IMR-90 (cell line): ENCODE results near the gene OR4S2. TPM values are rescaled to one million over a fixed set of nuclear protein-coding genes. Genes with fewer than 3 reads are reported as not detected.

ENCODE experiments used
- ATAC-seq: fragments of 200-7000 bp; cut with Tn5 transposase; 2 replicates; pipeline ENCODE4 v1.9.1; 2020; ENCODE audit warnings: low read depth, mild to moderate bottlenecking, moderate library complexity
- BruUV-seq: library from RNA; stranded (reverse); fragments of 400-500 nt; replicated peaks from 2 replicates; lab custom pipeline; 2021; lab: Mats Ljungman, UMichigan
- CTCF ChIA-PET: fragments of 300-600 bp; formaldehyde crosslinking; extraction: SDS; loops from one replicate; lab custom pipeline; 2021; ENCODE audit warnings: antibody characterized with exemption; lab: Yijun Ruan, JAX
- POLR2A ChIA-PET: fragments of 300-600 bp; sonication (Branson Sonifier 250); formaldehyde crosslinking; loops from one replicate; lab custom pipeline; 2022; ENCODE audit warnings: antibody characterized with exemption; ENCODE audit not compliant: unreplicated experiment; lab: Charles Lee
- DNase-seq: peaks from one replicate; pipeline ENCODE4 v3.0.0; 2013
- H2AFZ ChIP-seq: replicated peaks from 2 replicates; pipeline ENCODE3; 2013; ENCODE audit warnings: low read length, mild to moderate bottlenecking; ENCODE audit not compliant: poor library complexity
- H2AK5ac ChIP-seq: 2 replicates; pipeline ENCODE4 v1.6.1; 2013; ENCODE audit warnings: low read depth, low read length, inconsistent platforms
- H2AK9ac ChIP-seq: replicated peaks from 2 replicates; pipeline ENCODE3; 2013; ENCODE audit warnings: mild to moderate bottlenecking, low read depth, low read length, moderate library complexity; ENCODE audit not compliant: poor library complexity
- H2BK120ac ChIP-seq: 2 replicates; pipeline ENCODE4 v1.6.1; 2013; ENCODE audit warnings: low read depth, low read length, inconsistent platforms
- H2BK15ac ChIP-seq: 3 replicates; pipeline ENCODE4 v1.6.1; 2013; ENCODE audit warnings: low read depth, low read length, inconsistent platforms
- H2BK20ac ChIP-seq: 2 replicates; pipeline ENCODE4 v1.6.1; 2013; ENCODE audit warnings: low read depth, mild to moderate bottlenecking, inconsistent platforms, low read length, moderate library complexity
- H2BK5ac ChIP-seq: 2 replicates; pipeline ENCODE4 v1.6.1; 2013; ENCODE audit warnings: mild to moderate bottlenecking, low read depth, low read length, inconsistent platforms; ENCODE audit not compliant: poor library complexity, severe bottlenecking
- H3K14ac ChIP-seq: replicated peaks from 2 replicates; pipeline ENCODE4 v1.6.1; 2013; ENCODE audit warnings: low read depth, low read length, inconsistent platforms
- H3K18ac ChIP-seq: 2 replicates; pipeline ENCODE4 v1.6.1; 2013; ENCODE audit warnings: low read depth, low read length, control low read depth
- H3K23ac ChIP-seq: 2 replicates; pipeline ENCODE4 v1.6.1; 2013; ENCODE audit warnings: low read depth, low read length, inconsistent platforms
- H3K27ac ChIP-seq: 2 replicates; pipeline ENCODE4 v1.5.1; 2013; ENCODE audit warnings: mild to moderate bottlenecking, control low read depth, low read length; ENCODE audit not compliant: insufficient read depth
- H3K27me3 ChIP-seq: 2 replicates; pipeline ENCODE4 v1.6.1; 2013; ENCODE audit warnings: low read length; ENCODE audit not compliant: control insufficient read depth, insufficient read depth
- H3K36me3 ChIP-seq: 2 replicates; pipeline ENCODE4 v1.6.1; 2013; ENCODE audit warnings: low read length, mixed read lengths; ENCODE audit not compliant: control insufficient read depth, insufficient read depth
- H3K4ac ChIP-seq: 2 replicates; pipeline ENCODE4 v1.6.1; 2013; ENCODE audit warnings: low read depth, low read length, inconsistent platforms
- H3K4me1 ChIP-seq: 2 replicates; pipeline ENCODE4 v1.6.1; 2013; ENCODE audit warnings: low read length, mixed read lengths; ENCODE audit not compliant: control insufficient read depth, insufficient read depth
- H3K4me2 ChIP-seq: 2 replicates; pipeline ENCODE4 v1.6.1; 2013; ENCODE audit warnings: low read depth, mild to moderate bottlenecking, control low read depth, low read length, moderate library complexity
- H3K4me3 ChIP-seq: 2 replicates; pipeline ENCODE4 v1.5.1; 2013; ENCODE audit warnings: low read depth, mild to moderate bottlenecking, control low read depth, low read length, moderate library complexity; ENCODE audit not compliant: insufficient read depth
- H3K56ac ChIP-seq: 2 replicates; pipeline ENCODE4 v1.6.1; 2013; ENCODE audit warnings: low read length, inconsistent platforms; ENCODE audit not compliant: insufficient read depth; ENCODE audit errors: extremely low read depth
- H3K79me1 ChIP-seq, 2 experiments: 2 replicates each; pipeline ENCODE4 v1.6.1; 2013; ENCODE audit warnings: low read length in 2 of 2, inconsistent platforms in 1 of 2, low read depth in 1 of 2
- H3K9ac ChIP-seq: 2 replicates; pipeline ENCODE4 v1.6.1; 2013; ENCODE audit warnings: low read depth, low read length, control low read depth
- H3K9me1 ChIP-seq: 2 replicates; pipeline ENCODE4 v1.6.1; 2013; ENCODE audit warnings: low read length, inconsistent platforms; ENCODE audit not compliant: insufficient read depth
- H3K9me3 ChIP-seq: 2 replicates; pipeline ENCODE4 v1.6.1; 2013; ENCODE audit warnings: low read length; ENCODE audit not compliant: control insufficient read depth, insufficient read depth
- H4K20me1 ChIP-seq: 2 replicates; pipeline ENCODE4 v1.6.1; 2013; ENCODE audit warnings: low read length, inconsistent platforms; ENCODE audit not compliant: insufficient read depth
- H4K5ac ChIP-seq: 2 replicates; pipeline ENCODE4 v1.6.1; 2013; ENCODE audit warnings: mild to moderate bottlenecking, low read depth, low read length, control low read depth
- H4K8ac ChIP-seq, 2 experiments: 2 replicates each; pipeline ENCODE4 v1.6.1; 2013; ENCODE audit warnings: low read depth in 2 of 2, low read length in 2 of 2, control low read depth in 1 of 2, inconsistent platforms in 1 of 2
- H4K91ac ChIP-seq: 2 replicates; pipeline ENCODE4 v1.6.1; 2013; ENCODE audit warnings: low read depth, low read length, inconsistent platforms; ENCODE audit not compliant: insufficient read depth
- BHLHE40 ChIP-seq: fragments of 150-350 bp; IDR thresholded peaks from 2 replicates; pipeline ENCODE4 v1.6.1; 2016; ENCODE audit warnings: mild to moderate bottlenecking, low read depth, low read length
- CEBPB ChIP-seq: IDR thresholded peaks from 2 replicates; pipeline ENCODE4 v1.6.1; 2012; ENCODE audit warnings: low read depth, low read length, improper control_type of control experiment
- CHD1 ChIP-seq: IDR thresholded peaks from 2 replicates; pipeline ENCODE4 v1.6.1; 2012; ENCODE audit warnings: low read depth, low read length, improper control_type of control experiment
- FOS ChIP-seq: fragments of 150-350 bp; IDR thresholded peaks from 2 replicates; pipeline ENCODE4 v1.6.1; 2016; ENCODE audit warnings: low read depth, low read length
- MAFK ChIP-seq: IDR thresholded peaks from 2 replicates; pipeline ENCODE4 v1.6.1; 2012; ENCODE audit warnings: low read depth, low read length, improper control_type of control experiment
- MAZ ChIP-seq: IDR thresholded peaks from 2 replicates; pipeline ENCODE4 v1.6.1; 2012; ENCODE audit warnings: low read depth, mild to moderate bottlenecking, low read length, improper control_type of control experiment, moderate library complexity, borderline replicate concordance
- MXI1 ChIP-seq: IDR thresholded peaks from 2 replicates; pipeline ENCODE4 v1.6.1; 2012; ENCODE audit warnings: low read depth, mild to moderate bottlenecking, low read length, moderate library complexity, borderline replicate concordance
- NFE2L2 ChIP-seq: fragments of 150-350 bp; IDR thresholded peaks from 2 replicates; pipeline ENCODE4 v1.6.1; 2016; ENCODE audit warnings: low read depth, mild to moderate bottlenecking, low read length
- POLR2A ChIP-seq: IDR thresholded peaks from 2 replicates; pipeline ENCODE4 v1.6.1; 2012; ENCODE audit warnings: mild to moderate bottlenecking, low read depth, low read length
- RAD21 ChIP-seq: IDR thresholded peaks from 2 replicates; pipeline ENCODE4 v1.6.1; 2012; ENCODE audit warnings: low read length, improper control_type of control experiment
- RCOR1 ChIP-seq: IDR thresholded peaks from 2 replicates; pipeline ENCODE4 v1.6.1; 2012; ENCODE audit warnings: mild to moderate bottlenecking, low read length, improper control_type of control experiment; ENCODE audit not compliant: insufficient replicate concordance
- RFX5 ChIP-seq: IDR thresholded peaks from 2 replicates; pipeline ENCODE4 v1.8.0; 2012; ENCODE audit warnings: low read depth, mild to moderate bottlenecking, low read length, moderate library complexity
- SMC3 ChIP-seq: fragments of 150-350 bp; IDR thresholded peaks from 2 replicates; pipeline ENCODE4 v1.6.1; 2016; ENCODE audit warnings: low read depth, mild to moderate bottlenecking, antibody characterized with exemption, low read length, moderate library complexity
- WGBS, 2 experiments: methylation state at CpG; one replicate each; pipeline versions ENCODE4 v1.1.5 to v1.1.7; 2013; ENCODE audit warnings: missing lambda C conversion rate in 2 of 2; ENCODE audit not compliant: insufficient read length in 1 of 2; ENCODE audit errors: extremely low coverage in 2 of 2; 5-methylcytosine and 5-hydroxymethylcytosine counted together
- dilution Hi-C: fragments of 300-500 bp; cut with HindIII; formaldehyde crosslinking; loops from one replicate; pipeline ENCODE4 v1.14.3; 2018; ENCODE audit warnings: low sequenced_read_pairs; ENCODE audit not compliant: unreplicated experiment
- in situ Hi-C: fragments of 300-500 bp; cut with MboI; formaldehyde crosslinking; loops from 3 replicates; pipeline ENCODE4 v1.14.3; 2019; ENCODE audit warnings: low sequenced_read_pairs, inconsistent platforms, mixed read lengths
- intact Hi-C: fragments of 100-400 bp; cut with micrococcal nuclease; formaldehyde crosslinking; loops from 2 replicates; pipeline ENCODE4 v1.10.0; 2022
- polyA plus RNA-seq, 3 experiments: library from polyadenylated mRNA; depleted of rRNA; stranded (reverse); fragments of >200 nt; gene quantifications; 2 replicates each; pipeline ENCODE4 v1.2.3, GENCODE V29; 2012; ENCODE audit warnings: low replicate concordance in 1 of 3
- total RNA-seq: library from RNA; depleted of rRNA; stranded (reverse); fragments of >200 nt; gene quantifications from 2 replicates; pipeline ENCODE4 v1.2.3, GENCODE V29; 2012
- TF ChIP-seq, protein P1 (sequence below): fragments of 150-350 bp; IDR thresholded peaks from 2 replicates; pipeline ENCODE4 v1.6.1; 2016; ENCODE audit warnings: low read depth, mild to moderate bottlenecking, low read length, moderate library complexity, borderline replicate concordance
- TF ChIP-seq, protein P2 (sequence below): fragments of 150-350 bp; IDR thresholded peaks from 2 replicates; pipeline ENCODE4 v1.6.1; 2017; ENCODE audit warnings: mild to moderate bottlenecking, antibody characterized with exemption, low read length, low read depth
- TF ChIP-seq, protein P3 (sequence below): conservative IDR thresholded peaks from 2 replicates; pipeline ENCODE4 v1.5.1; 2012; ENCODE audit warnings: mild to moderate bottlenecking, low read depth, low read length, improper control_type of control experiment

The OR4S2 gene
- total and polyA plus RNA-seq, 2 of the 4 experiments (the other 2 are of a cell fraction): not detected

DNA sequence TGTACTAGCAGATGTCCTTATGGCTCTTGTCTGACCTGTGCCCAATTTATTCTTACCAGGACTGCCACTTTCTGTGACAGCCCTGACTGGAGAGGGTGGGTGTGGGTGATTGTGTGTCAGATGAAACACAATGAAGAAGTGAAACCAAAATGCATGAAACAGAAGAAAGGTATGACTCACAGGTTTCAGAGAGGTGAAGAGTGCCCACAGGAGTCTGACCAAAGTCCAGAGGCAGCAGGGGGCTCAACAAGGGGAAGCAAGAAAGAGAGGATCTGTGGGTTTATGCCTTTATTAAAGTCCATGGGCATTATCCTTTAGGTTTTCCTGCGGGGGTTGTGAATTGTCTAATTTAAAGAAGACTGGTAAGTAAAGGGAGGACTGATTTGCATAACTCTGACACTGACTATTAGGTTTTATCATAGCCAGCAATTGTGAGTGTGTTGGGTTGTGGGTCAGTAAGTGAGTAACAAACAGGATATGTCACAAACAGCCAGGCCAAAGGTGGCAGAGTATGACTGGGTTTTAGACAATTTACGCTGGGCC lies 10.0 kb downstream of the OR4S2 start:
- in situ Hi-C loops: no loop called here
- intact Hi-C loops: no loop called here
- H2AK9ac ChIP-seq: no peak overlapping the region
- peaks cover 5% of the 10 kb centered on the region; the same call in 1 of the 2 replicates for H3K9me3 ChIP-seq
- no peak for ATAC-seq
- no peaks in the 10 kb centered on the region for H4K20me1 ChIP-seq
- no peak overlapping the region for H2AK5ac ChIP-seq
- no peak overlapping the region for H3K23ac ChIP-seq
- H3K14ac ChIP-seq: no peak overlapping the region
- no peak overlapping the region for H3K9ac ChIP-seq
- no peak overlapping the region for H3K18ac ChIP-seq
- no peaks in the 10 kb centered on the region for H3K79me1 ChIP-seq
- no TSS peak for BruUV-seq
- WGBS, 2 experiments: no CpG with 5 or more reads among the region's 2 CpGs
- H2AFZ ChIP-seq: no peak overlapping the region
- H2BK120ac ChIP-seq: no peak overlapping the region
- H3K36me3 ChIP-seq: no peaks in the 10 kb centered on the region
- no peak overlapping the region for H2BK15ac ChIP-seq
- no peak for DNase-seq
- TF ChIP-seq, protein P1, sequence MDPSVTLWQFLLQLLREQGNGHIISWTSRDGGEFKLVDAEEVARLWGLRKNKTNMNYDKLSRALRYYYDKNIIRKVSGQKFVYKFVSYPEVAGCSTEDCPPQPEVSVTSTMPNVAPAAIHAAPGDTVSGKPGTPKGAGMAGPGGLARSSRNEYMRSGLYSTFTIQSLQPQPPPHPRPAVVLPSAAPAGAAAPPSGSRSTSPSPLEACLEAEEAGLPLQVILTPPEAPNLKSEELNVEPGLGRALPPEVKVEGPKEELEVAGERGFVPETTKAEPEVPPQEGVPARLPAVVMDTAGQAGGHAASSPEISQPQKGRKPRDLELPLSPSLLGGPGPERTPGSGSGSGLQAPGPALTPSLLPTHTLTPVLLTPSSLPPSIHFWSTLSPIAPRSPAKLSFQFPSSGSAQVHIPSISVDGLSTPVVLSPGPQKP: no peak
- TF ChIP-seq POLR2A (no peak), RFX5 (no peak), NFE2L2 (no peak), CEBPB (no peak), SMC3 (no peak), BHLHE40 (no peak), MAFK (no peak), RCOR1 (no peak), RAD21 (no peak), CHD1 (no peak), MXI1 (no peak), MAZ (no peak), FOS (no peak)
- TF ChIP-seq, protein P2, sequence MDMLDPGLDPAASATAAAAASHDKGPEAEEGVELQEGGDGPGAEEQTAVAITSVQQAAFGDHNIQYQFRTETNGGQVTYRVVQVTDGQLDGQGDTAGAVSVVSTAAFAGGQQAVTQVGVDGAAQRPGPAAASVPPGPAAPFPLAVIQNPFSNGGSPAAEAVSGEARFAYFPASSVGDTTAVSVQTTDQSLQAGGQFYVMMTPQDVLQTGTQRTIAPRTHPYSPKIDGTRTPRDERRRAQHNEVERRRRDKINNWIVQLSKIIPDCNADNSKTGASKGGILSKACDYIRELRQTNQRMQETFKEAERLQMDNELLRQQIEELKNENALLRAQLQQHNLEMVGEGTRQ: no peak
- TF ChIP-seq, protein P3, sequence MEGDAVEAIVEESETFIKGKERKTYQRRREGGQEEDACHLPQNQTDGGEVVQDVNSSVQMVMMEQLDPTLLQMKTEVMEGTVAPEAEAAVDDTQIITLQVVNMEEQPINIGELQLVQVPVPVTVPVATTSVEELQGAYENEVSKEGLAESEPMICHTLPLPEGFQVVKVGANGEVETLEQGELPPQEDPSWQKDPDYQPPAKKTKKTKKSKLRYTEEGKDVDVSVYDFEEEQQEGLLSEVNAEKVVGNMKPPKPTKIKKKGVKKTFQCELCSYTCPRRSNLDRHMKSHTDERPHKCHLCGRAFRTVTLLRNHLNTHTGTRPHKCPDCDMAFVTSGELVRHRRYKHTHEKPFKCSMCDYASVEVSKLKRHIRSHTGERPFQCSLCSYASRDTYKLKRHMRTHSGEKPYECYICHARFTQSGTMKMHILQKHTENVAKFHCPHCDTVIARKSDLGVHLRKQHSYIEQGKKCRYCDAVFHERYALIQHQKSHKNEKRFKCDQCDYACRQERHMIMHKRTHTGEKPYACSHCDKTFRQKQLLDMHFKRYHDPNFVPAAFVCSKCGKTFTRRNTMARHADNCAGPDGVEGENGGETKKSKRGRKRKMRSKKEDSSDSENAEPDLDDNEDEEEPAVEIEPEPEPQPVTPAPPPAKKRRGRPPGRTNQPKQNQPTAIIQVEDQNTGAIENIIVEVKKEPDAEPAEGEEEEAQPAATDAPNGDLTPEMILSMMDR: no peak
- H2BK20ac ChIP-seq: no peak overlapping the region
- ChIA-PET POLR2A (no interaction called here), CTCF (no interaction called here)
- no peak overlapping the region for H3K4ac ChIP-seq
- no peak overlapping the region for H3K4me2 ChIP-seq
- H3K27ac ChIP-seq: no peak overlapping the region
- dilution Hi-C loops: no loop called here
- H3K9me1 ChIP-seq: no peaks in the 10 kb centered on the region
- H4K5ac ChIP-seq: no peak overlapping the region
- no peak overlapping the region for H4K8ac ChIP-seq
- H4K91ac ChIP-seq: no peak overlapping the region
- no peaks in the 10 kb centered on the region for H3K27me3 ChIP-seq
- H3K4me3 ChIP-seq: no peak overlapping the region
- no peak overlapping the region for H2BK5ac ChIP-seq
- no peak overlapping the region for H3K56ac ChIP-seq
- H3K4me1 ChIP-seq: no peaks in the 10 kb centered on the region
